GM12878 (cell line): ENCODE measurements around the gene CLASRP. TPM values are rescaled to one million over a fixed set of nuclear protein-coding genes. Genes with fewer than 3 reads are reported as not detected.

Experiments used
- CBFB ChIP-seq: IDR thresholded peaks from 2 replicates; pipeline ENCODE4 v1.6.1; 2016; ENCODE audit warnings: antibody characterized with exemption, low read depth
- E4F1 ChIP-seq: fragments of 450-650 bp; IDR thresholded peaks from 2 replicates; pipeline ENCODE4 v1.6.1; 2018; ENCODE audit warnings: borderline replicate concordance, mild to moderate bottlenecking; ENCODE audit not compliant: partially characterized antibody
- GABPA ChIP-seq: IDR thresholded peaks from 2 replicates; pipeline ENCODE4 v1.6.1; 2014; ENCODE audit warnings: antibody characterized with exemption, low read depth, mild to moderate bottlenecking, inconsistent platforms
- HCFC1 ChIP-seq: fragments of 150-350 bp; IDR thresholded peaks from 2 replicates; pipeline ENCODE4 v1.6.1; 2014; ENCODE audit warnings: low read length
- LARP7 ChIP-seq: fragments of 450-650 bp; IDR thresholded peaks from 2 replicates; pipeline ENCODE4 v1.6.1; 2017; ENCODE audit warnings: mild to moderate bottlenecking
- MLLT1 ChIP-seq: fragments of 450-650 bp; IDR thresholded peaks from 2 replicates; pipeline ENCODE4 v1.6.1; 2016; ENCODE audit warnings: mild to moderate bottlenecking
- NFXL1 ChIP-seq: fragments of 450-650 bp; IDR thresholded peaks from 2 replicates; pipeline ENCODE4 v1.6.1; 2017; ENCODE audit warnings: antibody characterized with exemption, mild to moderate bottlenecking, borderline replicate concordance
- NR2C1 ChIP-seq: fragments of 450-650 bp; IDR thresholded peaks from 2 replicates; pipeline ENCODE4 v1.6.1; 2017; ENCODE audit warnings: antibody characterized with exemption, mild to moderate bottlenecking, moderate library complexity
- PML ChIP-seq: IDR thresholded peaks from 2 replicates; pipeline ENCODE4 v1.6.1; 2012; ENCODE audit warnings: low read length, inconsistent platforms
- POLR2AphosphoS2 ChIP-seq: IDR thresholded peaks from 2 replicates; pipeline ENCODE4 v1.6.1; 2011; ENCODE audit warnings: low read depth, mild to moderate bottlenecking, low read length, improper control_type of control experiment, moderate library complexity
- POU2F2 ChIP-seq: IDR thresholded peaks from 3 replicates; pipeline ENCODE4 v1.6.1; 2011; ENCODE audit warnings: low read depth, mild to moderate bottlenecking, low read length, borderline replicate concordance
- RAD21 ChIP-seq: IDR thresholded peaks from 2 replicates; pipeline ENCODE4 v1.6.1; 2011; ENCODE audit warnings: mild to moderate bottlenecking, low read depth, low read length, moderate library complexity; ENCODE audit not compliant: insufficient read depth
- SIN3A ChIP-seq: IDR thresholded peaks from 2 replicates; pipeline ENCODE4 v1.6.1; 2012; ENCODE audit warnings: low read depth, low read length, improper control_type of control experiment
- SREBF2 ChIP-seq: IDR thresholded peaks from 2 replicates; pipeline ENCODE4 v1.6.1; 2012; ENCODE audit warnings: mild to moderate bottlenecking, low read length
- STAT3 ChIP-seq: IDR thresholded peaks from 2 replicates; pipeline ENCODE4 v1.6.1; 2011; ENCODE audit warnings: low read depth, low read length, improper control_type of control experiment
- TAF1 ChIP-seq: IDR thresholded peaks from 2 replicates; pipeline ENCODE4 v1.6.1; 2011; ENCODE audit warnings: mild to moderate bottlenecking, low read depth, low read length, borderline replicate concordance
- WRNIP1 ChIP-seq: IDR thresholded peaks from 2 replicates; pipeline ENCODE4 v1.6.1; 2011; ENCODE audit warnings: low read depth, low read length, improper control_type of control experiment, borderline replicate concordance
- ZNF274 ChIP-seq: IDR thresholded peaks from one replicate; pipeline ENCODE4 v1.8.0; 2011; ENCODE audit not compliant: insufficient read length, insufficient read depth
- polyA plus RNA-seq, 11 experiments: library from polyadenylated mRNA; depleted of rRNA in 4 of 11; unstranded in 6 of 11; stranded (reverse) in 5 of 11; fragments of >200 nt; fragmentation: Nextera tagmentation in 4 of 11; fragmentation: Illumina TruSeq in 1 of 11; extraction: Ambion mirVana in 4 of 11; extraction: Trizol in 1 of 11; gene quantifications; 1 replicate in 1 of 11; 2 replicates in 10 of 11; pipeline versions ENCODE4 v1.2.1 to v1.2.3, GENCODE V29; 2011 to 2016; ENCODE audit warnings: inconsistent platforms in 2 of 11, missing spikeins in 2 of 11, low read depth in 1 of 11
- total RNA-seq, 4 experiments: library from RNA; depleted of rRNA in 3 of 4; stranded (reverse); fragments of >200 nt in 3 of 4; fragmentation: Illumina TruSeq in 1 of 4; extraction: Trizol in 1 of 4; gene quantifications; 2 replicates each; pipeline versions ENCODE4 v1.2.1 to v1.2.3, GENCODE V29; 2013 to 2021
- TF ChIP-seq, protein P1 (sequence below): IDR thresholded peaks from 2 replicates; pipeline ENCODE4 v1.6.1; 2011; ENCODE audit warnings: borderline replicate concordance, low read depth, mild to moderate bottlenecking, moderate library complexity, mixed read lengths, low read length; ENCODE audit not compliant: insufficient read depth; ENCODE audit errors: extremely low read length
- TF ChIP-seq, protein P2 (sequence below): IDR thresholded peaks from 2 replicates; pipeline ENCODE4 v1.6.1; 2012; ENCODE audit warnings: low read depth, low read length, improper control_type of control experiment

Gene CLASRP
- total and polyA plus RNA-seq, 10 of the 15 experiments (the other 5 are each of a cell fraction or from before 2014, with no cell fraction given): 0.68 to 75.8 (median 30.2) TPM

GRCh38 chr19:45091031-45091923 is 52.4 kb downstream of the CLASRP start (continued):
- TF ChIP-seq MLLT1 (0 out of 2 replicates have a peak, but pooled peaks have one; percentile 20), CBFB (0 out of 2 replicates have a peak, but pooled peaks have one; percentile 25), POLR2AphosphoS2 (peak; percentile 96), E4F1 (no peak), TAF1 (peak; percentile 42; the same call in 1 of the 2 replicates), PML (peak; percentile 74), NFXL1 (no peak), SREBF2 (no peak), ZNF274 (no peak), LARP7 (peak; percentile 66; the same call in 1 of the 2 replicates), NR2C1 (peak; percentile 5; the same call in 1 of the 2 replicates), STAT3 (no peak), WRNIP1 (no peak), SIN3A (peak; percentile 39; the same call in 1 of the 2 replicates), POU2F2 (peak; percentile 77; the same call in 2 of the 3 replicates), RAD21 (no peak), HCFC1 (peak; percentile 63), GABPA (peak; percentile 15; the same call in 1 of the 2 replicates)
- TF ChIP-seq, protein P1, sequence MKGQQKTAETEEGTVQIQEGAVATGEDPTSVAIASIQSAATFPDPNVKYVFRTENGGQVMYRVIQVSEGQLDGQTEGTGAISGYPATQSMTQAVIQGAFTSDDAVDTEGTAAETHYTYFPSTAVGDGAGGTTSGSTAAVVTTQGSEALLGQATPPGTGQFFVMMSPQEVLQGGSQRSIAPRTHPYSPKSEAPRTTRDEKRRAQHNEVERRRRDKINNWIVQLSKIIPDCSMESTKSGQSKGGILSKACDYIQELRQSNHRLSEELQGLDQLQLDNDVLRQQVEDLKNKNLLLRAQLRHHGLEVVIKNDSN: no peak
- TF ChIP-seq, protein P2, sequence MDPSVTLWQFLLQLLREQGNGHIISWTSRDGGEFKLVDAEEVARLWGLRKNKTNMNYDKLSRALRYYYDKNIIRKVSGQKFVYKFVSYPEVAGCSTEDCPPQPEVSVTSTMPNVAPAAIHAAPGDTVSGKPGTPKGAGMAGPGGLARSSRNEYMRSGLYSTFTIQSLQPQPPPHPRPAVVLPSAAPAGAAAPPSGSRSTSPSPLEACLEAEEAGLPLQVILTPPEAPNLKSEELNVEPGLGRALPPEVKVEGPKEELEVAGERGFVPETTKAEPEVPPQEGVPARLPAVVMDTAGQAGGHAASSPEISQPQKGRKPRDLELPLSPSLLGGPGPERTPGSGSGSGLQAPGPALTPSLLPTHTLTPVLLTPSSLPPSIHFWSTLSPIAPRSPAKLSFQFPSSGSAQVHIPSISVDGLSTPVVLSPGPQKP: 0 out of 2 replicates have a peak, but pooled peaks have one; percentile 22
